Liver (tissue), 9 donors: ENCODE measurements around the gene THEMIS. TPM values are rescaled to one million over a fixed set of nuclear protein-coding genes. Genes with fewer than 3 reads are reported as not detected.

ENCODE experiments used
- DNase-seq: peaks from one replicate; pipeline ENCODE4 v3.0.0-alpha.2; 2017; ENCODE audit warnings: low spot score
- H3K27ac ChIP-seq, 2 donors: one replicate each; pipeline ENCODE4 v1.7.0; 2013; ENCODE audit warnings: inconsistent platforms in 2 of 2, low read length in 2 of 2, control low read depth in 1 of 2, low read depth in 1 of 2, mild to moderate bottlenecking in 1 of 2
- H3K27me3 ChIP-seq, 4 donors: one replicate each; pipeline versions ENCODE4 v1.6.1 to v1.7.0; 2013; ENCODE audit warnings: low read length in 3 of 4, inconsistent platforms in 1 of 4, mild to moderate bottlenecking in 1 of 4, moderate library complexity in 1 of 4; ENCODE audit not compliant: control insufficient read depth in 4 of 4, insufficient read depth in 4 of 4
- H3K36me3 ChIP-seq, 4 donors: one replicate each; pipeline versions ENCODE4 v1.6.1 to v1.7.0; 2013; ENCODE audit warnings: low read length in 3 of 4, mild to moderate bottlenecking in 3 of 4, low read depth in 1 of 4, moderate library complexity in 1 of 4; ENCODE audit not compliant: control insufficient read depth in 4 of 4, insufficient read depth in 3 of 4
- H3K4me1 ChIP-seq, 4 donors: one replicate each; pipeline versions ENCODE4 v1.6.1 to v1.7.0; 2013; ENCODE audit warnings: low read length in 3 of 4, mild to moderate bottlenecking in 3 of 4, moderate library complexity in 1 of 4; ENCODE audit not compliant: control insufficient read depth in 4 of 4, insufficient read depth in 4 of 4
- H3K4me3 ChIP-seq, 3 donors: one replicate each; pipeline versions ENCODE4 v1.6.1 to v1.7.0; 2013; ENCODE audit warnings: low read length in 3 of 3, control low read depth in 1 of 3, low read depth in 1 of 3, mild to moderate bottlenecking in 1 of 3
- H3K9ac ChIP-seq, 2 donors: one replicate each; pipeline ENCODE4 v1.7.0; 2013; ENCODE audit warnings: low read length in 2 of 2, mild to moderate bottlenecking in 2 of 2, moderate library complexity in 2 of 2, control low read depth in 1 of 2, low read depth in 1 of 2
- H3K9me3 ChIP-seq, 4 donors: one replicate each; pipeline versions ENCODE4 v1.6.1 to v1.7.0; 2013; ENCODE audit warnings: low read length in 3 of 4; ENCODE audit not compliant: control insufficient read depth in 4 of 4
- ATF3 ChIP-seq: IDR thresholded peaks from 2 replicates; pipeline ENCODE4 v1.6.1; 2016; ENCODE audit warnings: antibody characterized with exemption
- EGR1 ChIP-seq, 2 donors: IDR thresholded peaks; 2 replicates each; pipeline ENCODE4 v1.6.1; 2016 to 2018; ENCODE audit warnings: antibody characterized with exemption in 2 of 2, low read depth in 2 of 2
- FOXA1 ChIP-seq: IDR thresholded peaks from 2 replicates; pipeline ENCODE4 v1.6.1; 2016; ENCODE audit warnings: antibody characterized with exemption
- FOXA2 ChIP-seq: IDR thresholded peaks from 2 replicates; pipeline ENCODE4 v1.6.1; 2016; ENCODE audit warnings: antibody characterized with exemption
- GABPA ChIP-seq, 2 donors: IDR thresholded peaks in 1 of 2; conservative IDR thresholded peaks in 1 of 2; 2 replicates each; pipeline ENCODE4 v1.6.1; 2016; ENCODE audit warnings: antibody characterized with exemption in 2 of 2, mild to moderate bottlenecking in 1 of 2, moderate library complexity in 1 of 2
- HNF4A ChIP-seq, 2 donors: conservative IDR thresholded peaks; 2 replicates each; pipeline ENCODE4 v1.6.1; 2016; ENCODE audit warnings: antibody characterized with exemption in 2 of 2, mild to moderate bottlenecking in 2 of 2
- HNF4G ChIP-seq: IDR thresholded peaks from 2 replicates; pipeline ENCODE4 v1.6.1; 2016; ENCODE audit warnings: antibody characterized with exemption
- JUND ChIP-seq, 2 donors: IDR thresholded peaks; 2 replicates each; pipeline ENCODE4 v1.6.1; 2016; ENCODE audit warnings: antibody characterized with exemption in 2 of 2
- NR2F2 ChIP-seq: IDR thresholded peaks from 2 replicates; pipeline ENCODE4 v1.6.1; 2016; ENCODE audit warnings: antibody characterized with exemption
- RAD21 ChIP-seq, 2 donors: IDR thresholded peaks; 2 replicates each; pipeline ENCODE4 v1.6.1; 2016; ENCODE audit warnings: antibody characterized with exemption in 2 of 2, mild to moderate bottlenecking in 2 of 2
- REST ChIP-seq: IDR thresholded peaks from 2 replicates; pipeline ENCODE4 v1.6.1; 2016; ENCODE audit warnings: antibody characterized with exemption, mild to moderate bottlenecking
- RXRA ChIP-seq, 2 donors: IDR thresholded peaks; 2 replicates each; pipeline ENCODE4 v1.6.1; 2017 to 2018; ENCODE audit warnings: antibody characterized with exemption in 2 of 2, mild to moderate bottlenecking in 1 of 2
- SP1 ChIP-seq: IDR thresholded peaks from 2 replicates; pipeline ENCODE4 v1.6.1; 2018; ENCODE audit warnings: antibody characterized with exemption, mild to moderate bottlenecking
- TAF1 ChIP-seq: conservative IDR thresholded peaks from 2 replicates; pipeline ENCODE4 v1.6.1; 2016; ENCODE audit warnings: antibody characterized with exemption, mild to moderate bottlenecking
- YY1 ChIP-seq: IDR thresholded peaks from 2 replicates; pipeline ENCODE4 v1.6.1; 2016; ENCODE audit warnings: antibody characterized with exemption, mild to moderate bottlenecking
- ZBTB33 ChIP-seq: IDR thresholded peaks from 2 replicates; pipeline ENCODE4 v1.6.1; 2016; ENCODE audit warnings: antibody characterized with exemption
- WGBS: extraction: QIAGEN DNeasy Blood & Tissue Kit; methylation state at CpG from one replicate; pipeline ENCODE4 v1.1.7; 2013; 5-methylcytosine and 5-hydroxymethylcytosine counted together
- polyA plus RNA-seq, 2 donors: library from polyadenylated mRNA; stranded (reverse) in 1 of 2; unstranded in 1 of 2; fragments of 200-250 nt in 1 of 2; fragments of >200 nt in 1 of 2; fragmentation: Nextera tagmentation in 1 of 2; extraction: Ambion mirVana in 1 of 2; gene quantifications; one replicate each; pipeline versions ENCODE4 v1.2.1 to v1.2.3, GENCODE V29; 2013 to 2015
- total RNA-seq, 2 donors: library from RNA; depleted of rRNA; stranded (reverse); fragments of >200 nt; gene quantifications; one replicate each; pipeline ENCODE4 v1.2.3, GENCODE V29; 2014
- TF ChIP-seq, protein P1 (sequence below): fragments of 150-350 bp; IDR thresholded peaks from 2 replicates; pipeline ENCODE4 v1.5.1; 2017; ENCODE audit warnings: improper control_type of control experiment, low read depth, low read length; ENCODE audit not compliant: missing input control
- TF ChIP-seq, protein P2 (sequence below): IDR thresholded peaks from 2 replicates; pipeline ENCODE4 v1.6.1; 2016; ENCODE audit warnings: antibody characterized with exemption
- donor health status: healthy.
- donor health status: healthy.
- donor health status: healthy.
- donor health status: healthy.
- donor health status: healthy.

The THEMIS gene
- total and polyA plus RNA-seq, 4 donors, result 0.05 to 0.59 (median 0.21) TPM

DNA sequence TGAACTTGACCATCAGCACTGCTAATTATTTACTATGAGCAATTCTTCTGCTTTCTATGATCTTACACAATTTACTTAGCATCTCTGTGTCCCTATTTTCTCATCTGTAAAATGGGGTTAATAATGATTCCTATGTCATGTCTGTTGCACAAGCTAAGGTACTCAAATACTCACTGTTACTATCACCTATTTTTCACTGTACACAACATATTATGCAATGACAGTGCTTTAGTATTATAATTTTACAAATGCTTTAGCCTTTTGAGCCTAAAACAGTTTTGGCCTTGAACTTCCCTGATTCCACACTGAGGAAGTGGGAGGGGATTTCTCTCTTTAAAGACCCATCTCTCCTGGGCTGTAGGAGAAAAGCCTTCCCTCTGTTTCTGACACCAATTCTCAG lies 36.9 kb upstream of the THEMIS start:
- peaks cover 2 to 5% (median 3%) of the 10 kb centered on the region in 4 donors for H3K9me3 ChIP-seq
- H3K27ac ChIP-seq, result no peak overlapping the region
- no peaks in the 10 kb centered on the region for H3K27me3 ChIP-seq
- H3K4me3 ChIP-seq, result no peak overlapping the region
- H3K9ac ChIP-seq, result no peak overlapping the region
- no peak for TF ChIP-seq ATF3
- TF ChIP-seq NR2F2, result no peak
- no peak for TF ChIP-seq FOXA1
- TF ChIP-seq ZBTB33, result no peak
- TF ChIP-seq, protein P1, sequence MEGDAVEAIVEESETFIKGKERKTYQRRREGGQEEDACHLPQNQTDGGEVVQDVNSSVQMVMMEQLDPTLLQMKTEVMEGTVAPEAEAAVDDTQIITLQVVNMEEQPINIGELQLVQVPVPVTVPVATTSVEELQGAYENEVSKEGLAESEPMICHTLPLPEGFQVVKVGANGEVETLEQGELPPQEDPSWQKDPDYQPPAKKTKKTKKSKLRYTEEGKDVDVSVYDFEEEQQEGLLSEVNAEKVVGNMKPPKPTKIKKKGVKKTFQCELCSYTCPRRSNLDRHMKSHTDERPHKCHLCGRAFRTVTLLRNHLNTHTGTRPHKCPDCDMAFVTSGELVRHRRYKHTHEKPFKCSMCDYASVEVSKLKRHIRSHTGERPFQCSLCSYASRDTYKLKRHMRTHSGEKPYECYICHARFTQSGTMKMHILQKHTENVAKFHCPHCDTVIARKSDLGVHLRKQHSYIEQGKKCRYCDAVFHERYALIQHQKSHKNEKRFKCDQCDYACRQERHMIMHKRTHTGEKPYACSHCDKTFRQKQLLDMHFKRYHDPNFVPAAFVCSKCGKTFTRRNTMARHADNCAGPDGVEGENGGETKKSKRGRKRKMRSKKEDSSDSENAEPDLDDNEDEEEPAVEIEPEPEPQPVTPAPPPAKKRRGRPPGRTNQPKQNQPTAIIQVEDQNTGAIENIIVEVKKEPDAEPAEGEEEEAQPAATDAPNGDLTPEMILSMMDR, result no peak
- TF ChIP-seq YY1, result no peak
- no peak for TF ChIP-seq FOXA2
- TF ChIP-seq, protein P2, sequence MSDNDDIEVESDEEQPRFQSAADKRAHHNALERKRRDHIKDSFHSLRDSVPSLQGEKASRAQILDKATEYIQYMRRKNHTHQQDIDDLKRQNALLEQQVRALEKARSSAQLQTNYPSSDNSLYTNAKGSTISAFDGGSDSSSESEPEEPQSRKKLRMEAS, result no peak
- TF ChIP-seq GABPA (IDR thresholded peaks at IDR 0.05 in 1 of 2, conservative IDR thresholded peaks at IDR 0.05 in 1 of 2), result no peak
- DNase-seq, result no peak
- H3K4me1 ChIP-seq, result no peaks in the 10 kb centered on the region
- no peaks in the 10 kb centered on the region for H3K36me3 ChIP-seq

DNA sequence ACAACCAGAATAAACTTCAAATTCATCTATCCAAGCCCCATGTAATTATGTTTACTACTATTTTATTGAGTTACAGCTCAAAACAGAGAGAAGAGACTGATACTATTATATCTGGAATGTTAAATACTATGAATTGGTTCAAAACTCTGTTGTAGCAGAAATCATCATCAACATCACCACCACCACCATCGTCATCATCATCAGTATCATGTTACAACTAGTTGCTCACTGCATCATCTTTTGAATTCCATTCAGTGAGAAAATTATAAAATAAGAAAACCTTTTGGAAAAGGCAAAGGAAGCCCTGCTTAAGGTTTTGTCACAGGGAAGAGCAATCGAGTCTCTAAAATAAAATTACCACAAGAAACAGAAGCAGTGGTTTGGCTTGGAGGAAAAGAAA lies 36.2 kb upstream of the THEMIS start:
- Histone ChIP-seq H3K27me3 (no peaks in the 10 kb centered on the region), H3K4me3 (no peak overlapping the region), H3K9ac (no peak overlapping the region), H3K27ac (no peak overlapping the region), H3K36me3 (no peaks in the 10 kb centered on the region), H3K4me1 (no peaks in the 10 kb centered on the region), H3K9me3 (peaks cover 6 to 9% (median 7%) of the 10 kb centered on the region in 4 donors)
- no peak for DNase-seq
- TF ChIP-seq TAF1 (no peak), FOXA2 (no peak), RAD21 (IDR thresholded peaks at IDR 0.05) (no peak), JUND (IDR thresholded peaks at IDR 0.05) (no peak), SP1 (no peak), EGR1 (IDR thresholded peaks at IDR 0.05; ENCODE audit: low read depth in 2 of 2) (no peak), NR2F2 (no peak), ATF3 (no peak), GABPA (IDR thresholded peaks at IDR 0.05 in 1 of 2, conservative IDR thresholded peaks at IDR 0.05 in 1 of 2) (no peak), HNF4A (conservative IDR thresholded peaks at IDR 0.05) (no peak), RXRA (IDR thresholded peaks at IDR 0.05) (no peak), FOXA1 (no peak), ZBTB33 (no peak), REST (no peak), YY1 (no peak), HNF4G (no peak)
- TF ChIP-seq, protein P2, result no peak
- TF ChIP-seq, protein P1, result no peak
- WGBS, result 88% methylated on average over 2 of the region's 2 CpGs
